H1 (cell line): ENCODE data around the gene PDE5A. TPM values are rescaled to one million over a fixed set of nuclear protein-coding genes. Genes with fewer than 3 reads are reported as not detected.

Experiments used
- CTCF ChIA-PET: fragments of 300-600 bp; sonication (Branson Sonifier 250); formaldehyde crosslinking; loops from one replicate; lab custom pipeline; 2021; ENCODE audit not compliant: partially characterized antibody; lab: Charles Lee
- POLR2A ChIA-PET: fragments of 300-600 bp; sonication (Branson Sonifier 250); formaldehyde crosslinking; loops from one replicate; lab custom pipeline; 2021; ENCODE audit warnings: inconsistent platforms; ENCODE audit not compliant: partially characterized antibody; lab: Charles Lee
- DNase-seq, 2 experiments: peaks; one replicate each; pipeline versions ENCODE4 v3.0.0 to v3.0.0-alpha.2; 2010 to 2022; ENCODE audit warnings: low spot score in 2 of 2, low read depth in 1 of 2, mixed read lengths in 1 of 2
- FAIRE-seq: peaks from 2 replicates; lab custom pipeline; 2011; peaks lifted over from hg19 to GRCh38; lab: Jason Lieb, UNC
- H2AFZ ChIP-seq: 2 replicates; pipeline ENCODE4 v1.8.1; 2012; ENCODE audit warnings: low read length, inconsistent platforms
- H2AK5ac ChIP-seq: 2 replicates; pipeline ENCODE4 v1.6.1; 2013; ENCODE audit warnings: low read depth, low read length
- H2BK120ac ChIP-seq: replicated peaks from 2 replicates; pipeline ENCODE3; 2013; ENCODE audit warnings: low read depth, low read length, inconsistent platforms
- H2BK12ac ChIP-seq: 2 replicates; pipeline ENCODE4 v1.6.1; 2013; ENCODE audit warnings: low read depth, low read length
- H2BK15ac ChIP-seq: 2 replicates; pipeline ENCODE4 v1.6.1; 2013; ENCODE audit warnings: low read length
- H2BK20ac ChIP-seq: 2 replicates; pipeline ENCODE4 v1.6.1; 2013; ENCODE audit warnings: low read length
- H2BK5ac ChIP-seq: 2 replicates; pipeline ENCODE4 v1.6.1; 2013; ENCODE audit warnings: low read depth, low read length
- H3K14ac ChIP-seq: 2 replicates; pipeline ENCODE4 v1.6.1; 2013; ENCODE audit warnings: inconsistent platforms; ENCODE audit not compliant: insufficient read length
- H3K18ac ChIP-seq: 2 replicates; pipeline ENCODE4 v1.6.1; 2013; ENCODE audit warnings: low read length; ENCODE audit errors: extremely low read depth
- H3K23ac ChIP-seq: 2 replicates; pipeline ENCODE4 v1.6.1; 2013; ENCODE audit warnings: inconsistent platforms; ENCODE audit not compliant: insufficient read length
- H3K23me2 ChIP-seq: 2 replicates; pipeline ENCODE4 v1.6.1; 2013; ENCODE audit warnings: low read depth, low read length
- H3K27ac ChIP-seq: 2 replicates; pipeline ENCODE4 v1.6.1; 2011; ENCODE audit warnings: low read depth, low read length, inconsistent platforms
- H3K27me3 ChIP-seq, 4 experiments: replicated peaks in 1 of 4; 1 replicate in 1 of 4; 2 replicates in 3 of 4; pipeline versions ENCODE4 v1.6.1 to v1.8.1; 2011 to 2013; ENCODE audit warnings: low read length in 3 of 4, mild to moderate bottlenecking in 3 of 4, inconsistent platforms in 2 of 4, mixed read lengths in 2 of 4, moderate library complexity in 1 of 4; ENCODE audit not compliant: control insufficient read depth in 3 of 4, insufficient read depth in 3 of 4; ENCODE audit errors: extremely low read depth in 1 of 4
- H3K36me3 ChIP-seq, 4 experiments: 2 replicates each; pipeline versions ENCODE4 v1.6.1 to v1.8.1; 2011 to 2013; ENCODE audit warnings: mild to moderate bottlenecking in 4 of 4, low read length in 3 of 4, moderate library complexity in 2 of 4, control low read depth in 1 of 4, inconsistent platforms in 1 of 4; ENCODE audit not compliant: insufficient read depth in 4 of 4, control insufficient read depth in 2 of 4
- H3K4ac ChIP-seq: replicated peaks from 2 replicates; pipeline ENCODE3; 2013; ENCODE audit warnings: low read length, low read depth, mixed read lengths, inconsistent platforms; ENCODE audit not compliant: insufficient read length
- H3K4me1 ChIP-seq, 4 experiments: replicated peaks in 1 of 4; 1 replicate in 1 of 4; 2 replicates in 3 of 4; pipeline versions ENCODE4 v1.6.1 to v1.8.1; 2011 to 2013; ENCODE audit warnings: low read length in 3 of 4, inconsistent platforms in 2 of 4, mixed read lengths in 1 of 4; ENCODE audit not compliant: insufficient read depth in 4 of 4, control insufficient read depth in 3 of 4
- H3K4me2 ChIP-seq, 2 experiments: 2 replicates each; pipeline versions ENCODE4 v1.6.1 to v1.8.1; 2011 to 2013; ENCODE audit warnings: low read depth in 2 of 2, low read length in 2 of 2, control low read depth in 1 of 2, inconsistent platforms in 1 of 2, mild to moderate bottlenecking in 1 of 2; ENCODE audit not compliant: insufficient read depth in 1 of 2
- H3K4me3 ChIP-seq, 4 experiments: fragments of 200-600, 300-600 bp in 1 of 4; sonication (generic), shearing (Covaris generic), sonication (Bioruptor Twin) in 1 of 4; 2 replicates each; pipeline versions ENCODE4 v1.5.1 to v1.8.1; 2011 to 2016; ENCODE audit warnings: low read length in 4 of 4, low read depth in 3 of 4, control low read depth in 2 of 4, inconsistent platforms in 2 of 4, mild to moderate bottlenecking in 2 of 4, mixed read lengths in 1 of 4, moderate library complexity in 1 of 4; ENCODE audit not compliant: insufficient read depth in 2 of 4; ENCODE audit errors: extremely low read depth in 1 of 4
- H3K56ac ChIP-seq: replicated peaks from 2 replicates; pipeline ENCODE3; 2013; ENCODE audit warnings: low read depth, mild to moderate bottlenecking, mixed read lengths, low read length, inconsistent platforms; ENCODE audit not compliant: insufficient read length
- H3K79me1 ChIP-seq: 2 replicates; pipeline ENCODE4 v1.6.1; 2013; ENCODE audit warnings: low read depth, low read length, control low read depth
- H3K79me2 ChIP-seq, 2 experiments: 2 replicates each; pipeline versions ENCODE4 v1.6.1 to v1.8.1; 2012 to 2013; ENCODE audit warnings: low read length in 2 of 2, mild to moderate bottlenecking in 2 of 2, inconsistent platforms in 1 of 2; ENCODE audit not compliant: insufficient read depth in 2 of 2, control insufficient read depth in 1 of 2
- H3K9ac ChIP-seq, 4 experiments: replicated peaks in 1 of 4; 1 replicate in 1 of 4; 2 replicates in 3 of 4; pipeline versions ENCODE4 v1.6.1 to v1.8.1; 2011 to 2013; ENCODE audit warnings: low read depth in 3 of 4, low read length in 3 of 4, control low read depth in 2 of 4, mild to moderate bottlenecking in 2 of 4, moderate library complexity in 2 of 4, inconsistent platforms in 1 of 4; ENCODE audit errors: extremely low read depth in 1 of 4
- H3K9me3 ChIP-seq, 2 experiments: 2 replicates each; pipeline versions ENCODE4 v1.6.1 to v1.8.1; 2012 to 2013; ENCODE audit warnings: mild to moderate bottlenecking in 2 of 2, moderate library complexity in 2 of 2, control low read depth in 1 of 2, inconsistent platforms in 1 of 2, low read depth in 1 of 2, low read length in 1 of 2, mixed read lengths in 1 of 2; ENCODE audit not compliant: insufficient read depth in 2 of 2
- H4K20me1 ChIP-seq, 2 experiments: replicated peaks in 1 of 2; 2 replicates each; pipeline versions ENCODE3 to v1.8.1; 2011 to 2013; ENCODE audit warnings: inconsistent platforms in 2 of 2, low read length in 2 of 2, mild to moderate bottlenecking in 1 of 2; ENCODE audit not compliant: insufficient read depth in 2 of 2, control insufficient read depth in 1 of 2
- H4K5ac ChIP-seq: 2 replicates; pipeline ENCODE4 v1.6.1; 2013; ENCODE audit warnings: low read length, low read depth, mixed read lengths, inconsistent platforms; ENCODE audit not compliant: insufficient read length
- H4K8ac ChIP-seq: 2 replicates; pipeline ENCODE4 v1.8.0; 2013; ENCODE audit warnings: mild to moderate bottlenecking, moderate library complexity, low read length, inconsistent platforms; ENCODE audit not compliant: insufficient read depth; ENCODE audit errors: extremely low read depth
- H4K91ac ChIP-seq: replicated peaks from 2 replicates; pipeline ENCODE3; 2013; ENCODE audit warnings: low read length, mixed read lengths, inconsistent platforms; ENCODE audit not compliant: insufficient read length
- WGBS, 2 experiments: shearing (Covaris generic) in 1 of 2; methylation state at CpG; one replicate each; pipeline versions ENCODE4 v1.1.6 to v1.1.7; 2013 to 2015; ENCODE audit warnings: low lambda C conversion rate in 2 of 2, mixed read lengths in 2 of 2, inconsistent platforms in 1 of 2, low coverage in 1 of 2, missing lambda C conversion rate in 1 of 2; ENCODE audit not compliant: insufficient replicate concordance in 2 of 2, insufficient coverage in 1 of 2, insufficient read length in 1 of 2; ENCODE audit errors: extremely low coverage in 1 of 2, missing lambda C conversion rate in 1 of 2; 5-methylcytosine and 5-hydroxymethylcytosine counted together
- polyA plus RNA-seq, 7 experiments: library from polyadenylated mRNA; depleted of rRNA in 3 of 7; stranded (reverse) in 5 of 7; unstranded in 2 of 7; fragments of >200 nt in 5 of 7; fragments of 200-250 nt in 2 of 7; gene quantifications; 1 replicate in 5 of 7; 2 replicates in 1 of 7; 4 replicates in 1 of 7; pipeline versions ENCODE4 v1.2.1 to v1.2.3, GENCODE V29; 2011 to 2013; ENCODE audit warnings: missing spikeins in 2 of 7, mixed read lengths in 2 of 7
- total RNA-seq: library from RNA; stranded (reverse); fragmentation: NEBNext Ultra II Directional; extraction: Animal tissue kit (Norgen Biotek cat#: 25700); gene quantifications from 2 replicates; pipeline ENCODE4 v1.2.1, GENCODE V29; 2021

The PDE5A gene
- total and polyA plus RNA-seq, 2 of the 8 experiments (the other 6 are each of a cell fraction or from before 2014, with no cell fraction given): 5.6 to 32.4 TPM

DNA sequence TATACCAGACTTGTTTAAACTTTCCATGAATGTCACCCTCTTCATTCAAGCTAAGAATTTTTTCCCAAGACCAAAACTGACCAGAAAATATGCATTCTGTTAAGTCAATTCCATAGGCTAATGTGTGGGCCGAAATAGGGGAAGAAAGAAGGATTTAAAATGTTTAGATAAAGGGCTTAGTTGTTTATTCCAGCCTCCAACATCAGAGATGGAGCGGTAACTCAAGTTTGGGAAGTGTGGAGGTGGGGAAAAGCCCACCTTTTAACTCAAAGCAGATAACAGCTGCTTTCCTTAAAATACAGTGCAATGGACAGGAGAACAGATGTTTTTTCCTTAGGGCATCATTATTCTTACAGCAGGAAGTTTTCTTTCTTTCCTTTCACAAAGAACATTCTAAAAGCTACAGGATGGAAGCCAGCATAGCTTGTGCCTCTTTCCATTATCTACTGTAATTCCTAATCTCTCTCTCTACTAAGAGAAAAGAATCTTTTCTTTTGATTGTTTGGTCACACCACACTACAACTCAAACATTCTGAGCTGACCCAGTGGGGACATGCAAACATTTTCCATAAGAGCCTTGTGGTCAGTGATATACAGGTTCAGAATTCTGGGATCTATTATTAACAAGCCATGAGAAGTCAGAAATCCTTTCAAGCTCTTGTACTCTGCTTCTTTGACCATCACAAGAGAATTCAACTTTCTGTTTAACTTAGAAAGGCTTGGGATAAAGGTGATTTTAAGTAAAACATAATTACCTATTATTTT lies 101.6 kb downstream of the PDE5A start:
- H3K27ac ChIP-seq: no peak overlapping the region
- ChIA-PET POLR2A (no interaction called here), CTCF (no interaction called here)
- WGBS, 2 experiments: 85% methylated on average over 2 of the region's 2 CpGs; no CpG with 5 or more reads in 1 of the 2 experiments
- no peak overlapping the region for H4K91ac ChIP-seq
- no peak overlapping the region for H3K4ac ChIP-seq
- no peak overlapping the region for H3K18ac ChIP-seq
- H4K20me1 ChIP-seq: no peaks in the 10 kb centered on the region
- no peak overlapping the region for H3K56ac ChIP-seq
- peaks cover 0 to 4% (median 0%) of the 10 kb centered on the region in 4 experiments; a peak in 2 of 8 replicates for H3K36me3 ChIP-seq
- H3K14ac ChIP-seq: no peak overlapping the region
- no peak overlapping the region for H2BK15ac ChIP-seq
- no peak overlapping the region for H4K8ac ChIP-seq
- peaks cover 0 to 15% (median 11%) of the 10 kb centered on the region in 4 experiments; a peak in 4 of 7 replicates for H3K4me1 ChIP-seq
- no peak overlapping the region for H2BK20ac ChIP-seq
- H2AK5ac ChIP-seq: no peak overlapping the region
- no peaks in the 10 kb centered on the region for H3K79me1 ChIP-seq
- no peak for FAIRE-seq
- H2AFZ ChIP-seq: no peak overlapping the region
- H4K5ac ChIP-seq: no peak overlapping the region
- DNase-seq: no peak
- H3K4me3 ChIP-seq: no peak overlapping the region
- no peaks in the 10 kb centered on the region for H3K79me2 ChIP-seq
- H3K23me2 ChIP-seq: no peaks in the 10 kb centered on the region
- no peak overlapping the region for H2BK120ac ChIP-seq
- H2BK12ac ChIP-seq: no peak overlapping the region
- no peak overlapping the region for H3K9ac ChIP-seq
- no peak overlapping the region for H2BK5ac ChIP-seq
- H3K9me3 ChIP-seq: no peaks in the 10 kb centered on the region
- no peak overlapping the region for H3K23ac ChIP-seq
- no peak overlapping the region for H3K4me2 ChIP-seq
- H3K27me3 ChIP-seq: no peaks in the 10 kb centered on the region
